Stimulated activated CD4-positive, alpha-beta T cell treated with anti-CD3 and anti-CD28 coated beads, Interleukin-2, amount 100 ng/mL, for 24 hours (primary cell): ENCODE measurements around the gene TP53RK.

ENCODE experiments used
- DNase-seq, 2 donors: peaks; one replicate each; pipeline ENCODE4 v3.0.0-alpha.2; 2020

Gene TP53RK

GRCh38 chr20:46689082-46689753, at the start of gene TP53RK:
TSS of gene TP53RK (minus strand) at chr20:46689444. CDS start at chr20:46689414, 30 bp downstream.
- DNase-seq: peak; percentile 97

GRCh38 chr20:46735436-46735835, 46.2 kb upstream of the TP53RK start:
- DNase-seq: no peak

- DNase-seq: no peak
These were observed 42.5 kb upstream of the TP53RK start for GRCh38 chr20:46731770-46732169.

- DNase-seq: no peak
These were observed 36.2 kb upstream of the TP53RK start for GRCh38 chr20:46725186-46726165.

- DNase-seq: no peak
These were observed 35.2 kb upstream of the TP53RK start for GRCh38 chr20:46724343-46724959.

GRCh38 chr20:46723039-46723438, 33.8 kb upstream of the TP53RK start:
- no peak for DNase-seq

- no peak for DNase-seq
These were observed 33.2 kb upstream of the TP53RK start for GRCh38 chr20:46722450-46722849.

- DNase-seq: no peak
These were observed 32.2 kb upstream of the TP53RK start for GRCh38 chr20:46721476-46721875.

- DNase-seq: no peak
These were observed 31.7 kb upstream of the TP53RK start for GRCh38 chr20:46720776-46721425.

- no peak for DNase-seq
These were observed 30.8 kb upstream of the TP53RK start for GRCh38 chr20:46720019-46720418.

- no peak for DNase-seq
These were observed 28.7 kb upstream of the TP53RK start for GRCh38 chr20:46717818-46718541.

GRCh38 chr20:46715292-46715756, 26.1 kb upstream of the TP53RK start:
- DNase-seq: no peak

GRCh38 chr20:46713957-46714834, 25.0 kb upstream of the TP53RK start:
- DNase-seq: no peak

GRCh38 chr20:46712056-46712636, 22.9 kb upstream of the TP53RK start:
- DNase-seq: no peak

GRCh38 chr20:46710153-46710913, 21.1 kb upstream of the TP53RK start:
- no peak for DNase-seq

GRCh38 chr20:46709459-46710152, 20.4 kb upstream of the TP53RK start, which contains the start of gene SLC2A10:
TSS of gene SLC2A10 (plus strand) at chr20:46709649. CDS start at chr20:46709737, 88 bp downstream.
- DNase-seq: no peak

- DNase-seq: no peak
These were observed 19.8 kb upstream of the TP53RK start for GRCh38 chr20:46709055-46709458.

- DNase-seq: no peak
These were observed 19.1 kb upstream of the TP53RK start for GRCh38 chr20:46708172-46708860.
